Erythroblast (primary cell): ENCODE results near the gene CD86.
A peak's percentile ranks its signal among the peaks of the same experiment; 100 is the strongest.
"Not testable (repeated sequence)": the region's sequence is repeated elsewhere in the genome, so short reads cannot be mapped to it uniquely, and the experiment has no call there.

ENCODE experiments used
- DNase-seq, 2 experiments: peaks; one replicate each; lab custom pipeline; 2025; lab: John Stamatoyannopoulos, UW
- GATA1 ChIP-seq: IDR thresholded peaks from 2 replicates; pipeline ENCODE4 v1.6.1; 2011; ENCODE audit warnings: low read depth, mild to moderate bottlenecking, control low read depth, low read length, moderate library complexity
- POLR2A ChIP-seq: IDR thresholded peaks from 2 replicates; pipeline ENCODE4 v1.6.1; 2011; ENCODE audit warnings: mild to moderate bottlenecking, low read length

The CD86 gene

DNA sequence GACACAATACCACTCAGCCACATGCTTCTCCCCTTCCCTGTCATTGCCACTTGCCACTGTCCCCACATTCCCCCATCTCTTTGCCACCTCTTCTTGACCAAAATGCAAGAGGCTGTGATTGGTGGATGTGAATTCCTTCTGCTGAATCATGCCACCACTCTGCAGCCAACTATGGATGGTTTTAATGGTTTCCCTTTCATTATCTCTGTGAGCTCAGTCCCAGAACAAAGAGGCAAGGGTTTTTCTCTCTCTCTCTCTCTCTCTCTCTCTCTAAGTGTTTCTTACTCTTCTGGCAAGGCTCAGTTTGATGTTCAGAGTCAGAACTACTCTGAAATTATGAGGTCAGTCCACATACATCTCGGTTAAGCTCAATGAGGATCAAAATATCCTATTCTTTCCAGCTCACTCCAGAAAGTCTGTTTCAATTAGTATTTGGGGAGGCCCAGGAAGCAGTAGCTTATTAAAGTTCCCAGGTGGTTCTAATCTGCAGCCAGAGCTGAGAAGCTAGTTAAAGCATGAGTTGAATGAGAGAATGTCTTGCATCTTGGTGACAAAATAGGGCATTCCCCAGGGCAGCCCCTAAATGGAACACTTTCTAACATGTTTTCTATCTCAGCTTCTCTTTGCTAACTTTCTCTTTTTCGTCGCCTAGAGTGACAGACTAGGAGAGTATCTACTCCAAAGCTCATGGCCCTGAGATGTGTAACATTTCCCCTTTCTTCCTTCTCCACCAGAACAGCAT lies 24.6 kb upstream of the CD86 start:
- peak in 1 of 2 experiments; percentile 4 for DNase-seq
- TF ChIP-seq POLR2A (no peak), GATA1 (no peak)

GRCh38 chr3:122031123-122031468 lies 24.1 kb upstream of the CD86 start:
- no peak for DNase-seq
- TF ChIP-seq POLR2A (no peak), GATA1 (no peak)

GRCh38 chr3:122032531-122032930 lies 22.6 kb upstream of the CD86 start:
- TF ChIP-seq POLR2A (no peak), GATA1 (no peak)
- no peak for DNase-seq

GRCh38 chr3:122033023-122033422 lies 22.1 kb upstream of the CD86 start:
- no peak for TF ChIP-seq POLR2A
- no peak for TF ChIP-seq GATA1
- no peak for DNase-seq

GRCh38 chr3:122047296-122047695 lies 7.9 kb upstream of the CD86 start:
- DNase-seq = not testable (repeated sequence)

GRCh38 chr3:122047773-122048172 lies 7.4 kb upstream of the CD86 start:
- not testable (repeated sequence) for DNase-seq

DNA sequence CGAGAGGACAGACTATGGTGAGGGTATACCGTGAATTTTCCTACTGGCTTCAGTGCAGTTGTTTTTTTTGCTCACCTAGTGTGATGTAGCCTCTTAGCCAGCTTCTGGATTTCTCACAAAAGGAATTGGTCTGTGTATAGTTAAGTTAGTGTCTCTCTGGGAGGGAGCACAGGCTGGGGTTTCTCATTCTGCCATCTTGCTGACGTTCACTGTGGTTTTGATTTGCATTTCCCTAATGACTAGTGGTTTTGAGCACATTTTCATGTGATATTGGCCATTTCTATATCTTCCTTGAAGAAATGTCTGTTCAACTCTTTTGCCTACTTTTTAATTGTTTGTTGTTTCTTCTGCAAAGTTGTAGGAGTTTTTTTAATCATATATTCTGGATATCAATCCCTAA lies 2.2 kb upstream of the CD86 start:
- no peak for TF ChIP-seq GATA1
- TF ChIP-seq POLR2A = no peak
- DNase-seq = no peak

DNA sequence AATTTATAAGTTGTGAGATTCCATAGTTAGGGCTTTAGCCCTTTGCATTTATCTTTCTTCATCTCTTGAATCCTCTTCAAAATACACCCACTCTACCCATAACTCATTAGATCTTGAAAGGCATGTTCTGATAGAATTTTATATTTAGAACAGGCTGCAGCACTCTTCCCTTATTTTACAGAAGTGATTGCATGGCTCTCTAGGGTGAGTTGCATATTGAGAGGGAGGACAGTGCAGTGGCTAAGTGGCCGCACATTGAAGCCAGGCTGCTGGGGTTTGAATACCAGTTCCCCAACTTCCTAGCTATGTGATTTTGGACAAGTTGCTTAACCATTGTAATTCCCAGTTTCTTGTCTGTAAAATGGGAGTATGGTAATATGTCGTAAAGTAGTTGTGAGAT lies 2.5 kb downstream of the CD86 start:
- TF ChIP-seq GATA1 (no peak), POLR2A (no peak)
- no peak for DNase-seq

DNA sequence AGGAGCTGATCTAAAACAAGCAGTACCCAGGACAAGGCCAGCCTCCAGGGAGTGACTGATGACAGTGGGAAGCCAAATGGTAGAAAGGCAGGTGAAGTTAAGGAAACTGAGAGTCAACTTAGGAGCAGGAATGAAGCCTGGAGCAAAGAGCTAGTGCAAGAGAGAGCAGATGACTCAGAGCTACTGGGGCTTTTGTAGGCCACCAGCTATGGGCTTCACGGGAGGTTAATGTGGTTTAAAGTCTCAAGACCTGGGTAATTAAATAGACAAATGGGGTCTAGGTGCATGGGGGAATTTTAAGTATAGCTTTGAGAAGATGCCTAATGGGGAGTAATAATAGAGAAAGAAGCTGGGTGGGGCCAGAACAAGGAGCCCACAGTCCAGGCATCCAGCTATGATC lies 3.1 kb downstream of the CD86 start:
- DNase-seq = no peak
- no peak for TF ChIP-seq GATA1

DNA sequence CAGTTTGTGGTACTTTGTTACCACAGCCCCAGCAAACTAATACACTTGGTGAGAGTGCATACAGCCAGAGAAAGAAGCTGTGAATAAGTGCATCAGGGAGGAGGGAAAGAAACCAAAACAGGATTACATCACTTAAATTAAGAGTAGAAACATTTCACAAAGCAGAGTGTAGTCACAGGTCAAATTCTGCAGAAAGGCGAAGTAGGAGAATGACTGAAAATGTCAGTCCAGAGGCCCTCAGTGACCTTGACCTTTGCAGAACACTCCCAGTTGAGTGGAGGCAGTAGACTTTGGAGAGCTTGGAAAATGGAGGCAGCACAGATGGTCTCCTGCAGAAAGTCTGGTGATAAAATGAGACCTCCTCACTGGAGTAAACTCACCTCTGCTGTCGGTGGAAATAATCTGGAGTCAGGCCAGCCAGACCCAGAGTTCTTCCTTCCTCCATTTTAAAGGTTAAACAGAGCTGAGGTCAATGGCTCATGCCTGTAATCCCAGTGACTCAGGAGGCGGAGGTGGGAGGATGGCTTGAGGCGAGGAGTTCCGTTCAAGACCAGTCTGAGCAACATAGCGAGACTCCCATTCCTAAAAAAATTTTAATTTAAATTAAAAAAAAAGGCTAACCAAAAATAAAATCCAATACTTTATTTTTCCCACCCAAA lies 5.0 kb downstream of the CD86 start:
- TF ChIP-seq POLR2A (no peak), GATA1 (no peak)
- no peak for DNase-seq

DNA sequence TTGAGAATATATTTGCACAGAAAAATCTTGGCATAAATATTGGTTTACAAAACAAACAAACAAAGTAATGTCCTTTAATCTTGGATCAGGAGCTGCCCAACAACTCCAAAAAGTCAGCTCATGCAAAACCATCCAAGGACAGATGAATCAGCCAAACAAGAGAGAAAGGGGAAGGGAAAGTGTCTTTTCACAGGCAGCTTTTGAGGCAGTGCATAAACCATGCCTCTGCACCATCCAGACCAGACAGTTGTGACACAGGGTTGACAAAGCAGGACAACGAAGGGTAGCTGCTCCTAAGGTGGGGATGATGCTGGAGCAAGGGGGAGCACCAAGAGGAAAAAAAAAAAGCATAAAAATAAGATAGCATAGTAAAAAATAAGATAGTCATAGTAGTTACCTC lies 8.7 kb downstream of the CD86 start:
- DNase-seq = no peak
- TF ChIP-seq GATA1 (no peak), POLR2A (no peak)

GRCh38 chr3:122064326-122064725 lies 9.2 kb downstream of the CD86 start:
- TF ChIP-seq POLR2A = no peak
- TF ChIP-seq GATA1 = no peak
- DNase-seq = no peak

GRCh38 chr3:122066331-122067213 lies 11.4 kb downstream of the CD86 start:
- no peak for DNase-seq
- TF ChIP-seq GATA1 (no peak), POLR2A (no peak)

GRCh38 chr3:122067214-122067550 lies 12.0 kb downstream of the CD86 start:
- TF ChIP-seq GATA1 (no peak), POLR2A (no peak)
- no peak for DNase-seq
